Inferior parietal cortex (tissue), 1 donor: ENCODE results near the gene PHF19.

Experiments used
- DNase-seq: peaks from one replicate; pipeline ENCODE4 v3.0.0-alpha.2; 2016; ENCODE audit errors: extremely low spot score

PHF19 gene

GRCh38 chr9:120913647-120914264, 36.8 kb upstream of the PHF19 start:
- no peak for DNase-seq

GRCh38 chr9:120912958-120913646, 36.1 kb upstream of the PHF19 start:
- DNase-seq = no peak

GRCh38 chr9:120911295-120911837, 34.4 kb upstream of the PHF19 start:
- no peak for DNase-seq

DNA sequence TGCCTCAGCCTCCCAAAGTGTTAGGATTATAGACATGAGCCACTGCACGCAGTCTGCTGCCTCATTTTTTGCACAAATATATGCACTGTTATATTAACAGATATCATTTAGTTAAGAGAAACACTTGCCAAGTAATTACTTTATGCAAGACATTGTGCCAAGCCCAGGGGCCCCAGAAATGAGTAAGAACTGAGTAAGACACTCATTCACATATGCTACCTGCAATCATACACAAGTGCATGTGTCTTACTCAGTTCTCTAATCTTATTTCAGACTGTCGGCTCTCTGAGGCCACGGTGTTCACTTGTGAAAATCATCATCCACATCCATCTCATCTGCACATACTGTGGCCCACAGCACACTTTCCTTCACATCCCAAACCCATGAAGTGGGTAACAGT, 33.7 kb upstream of the PHF19 start:
- DNase-seq = no peak

DNA sequence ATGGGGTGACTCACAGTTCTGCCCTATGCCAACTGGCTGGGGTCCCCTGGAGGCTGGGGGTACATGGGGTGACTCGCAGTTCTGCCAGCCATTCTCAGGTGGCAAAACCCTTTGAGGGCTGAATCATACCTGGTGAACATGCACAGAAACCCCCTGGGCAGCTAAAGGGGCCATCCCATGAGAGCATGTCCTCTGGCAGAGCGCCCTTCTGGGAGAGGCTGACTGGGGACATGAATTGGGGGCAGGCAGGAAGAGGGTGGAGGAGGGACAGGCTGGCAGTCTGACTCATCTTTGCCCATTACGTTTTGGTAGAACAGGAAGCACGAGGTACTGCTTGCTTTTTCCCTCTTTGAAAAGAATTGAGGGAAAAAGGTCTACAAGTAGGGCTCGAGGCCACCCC, 32.9 kb upstream of the PHF19 start:
- no peak for DNase-seq

- DNase-seq = no peak
Measured at GRCh38 chr9:120905315-120906164, 28.6 kb upstream of the PHF19 start.

GRCh38 chr9:120904978-120905301, 28.0 kb upstream of the PHF19 start:
- DNase-seq = no peak

- no peak for DNase-seq
Measured at GRCh38 chr9:120904061-120904977, 27.3 kb upstream of the PHF19 start.

DNA sequence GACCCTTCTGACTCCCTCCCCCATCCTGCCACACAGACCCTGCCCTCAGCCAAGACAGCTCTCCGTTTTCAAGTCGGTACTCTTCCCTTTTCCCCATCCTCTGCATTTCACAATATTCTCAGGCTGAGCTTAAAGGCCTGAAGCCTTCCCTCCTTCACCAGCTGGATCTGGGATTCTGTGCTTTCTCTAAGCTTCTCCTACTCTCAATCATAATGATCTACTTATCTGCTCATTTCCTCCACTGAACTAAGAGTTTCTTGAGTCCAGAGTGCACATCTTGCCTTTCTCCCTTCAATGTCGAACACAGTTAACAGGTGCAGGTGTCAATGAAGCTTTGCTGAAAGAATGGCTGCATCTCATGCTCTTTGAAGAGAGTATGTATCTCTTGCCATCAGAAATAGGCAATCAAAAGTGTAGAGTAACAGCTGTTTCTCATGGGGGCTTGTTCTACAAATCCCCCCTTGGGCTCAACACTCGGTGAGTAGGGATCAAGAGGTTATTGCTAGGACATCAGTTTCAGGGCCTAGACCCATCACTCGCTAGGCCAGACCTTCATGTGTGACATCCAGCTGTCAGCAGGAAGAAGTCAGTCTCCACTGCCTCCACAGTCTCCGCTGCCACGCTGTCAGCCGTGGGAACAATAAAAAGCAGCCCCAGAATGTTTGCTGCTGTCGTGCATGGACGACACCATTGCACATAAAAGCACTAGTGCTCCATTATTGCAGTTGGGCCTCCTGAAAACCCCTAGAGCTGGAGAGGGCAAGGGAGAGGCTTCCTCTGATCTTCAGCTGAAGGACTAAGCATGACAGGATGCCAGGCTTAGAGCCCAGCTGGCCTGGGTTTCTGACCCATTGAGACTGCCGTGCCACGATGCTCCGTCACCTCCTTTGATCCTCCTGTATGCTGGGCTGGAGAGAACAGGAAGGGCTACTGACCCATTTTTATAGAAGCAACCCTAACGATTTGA, 25.9 kb upstream of the PHF19 start:
- no peak for DNase-seq

- DNase-seq = no peak
Measured at GRCh38 chr9:120901755-120902568, 25.0 kb upstream of the PHF19 start.

DNA sequence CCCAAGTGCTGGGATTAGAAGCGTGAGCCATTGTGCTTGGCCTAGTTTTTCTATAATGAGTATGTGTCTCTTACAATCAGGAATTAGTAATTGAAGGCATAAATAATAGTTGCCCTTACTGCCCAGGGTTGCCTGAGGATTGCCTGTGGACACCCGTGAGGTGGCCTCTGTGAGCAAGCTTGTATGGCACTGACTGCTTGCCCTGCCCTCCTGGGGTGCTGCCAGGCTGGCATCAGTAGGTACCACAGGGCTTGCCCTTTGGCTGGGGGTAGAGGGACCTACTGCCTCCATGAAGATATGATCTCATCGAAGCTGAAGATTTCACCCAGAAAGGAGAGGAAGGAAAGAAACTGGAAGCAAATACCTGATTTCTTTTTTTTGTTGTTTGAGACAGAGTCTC, 23.8 kb upstream of the PHF19 start:
- DNase-seq = no peak

GRCh38 chr9:120899490-120900068, 22.6 kb upstream of the PHF19 start:
- DNase-seq = no peak

DNA sequence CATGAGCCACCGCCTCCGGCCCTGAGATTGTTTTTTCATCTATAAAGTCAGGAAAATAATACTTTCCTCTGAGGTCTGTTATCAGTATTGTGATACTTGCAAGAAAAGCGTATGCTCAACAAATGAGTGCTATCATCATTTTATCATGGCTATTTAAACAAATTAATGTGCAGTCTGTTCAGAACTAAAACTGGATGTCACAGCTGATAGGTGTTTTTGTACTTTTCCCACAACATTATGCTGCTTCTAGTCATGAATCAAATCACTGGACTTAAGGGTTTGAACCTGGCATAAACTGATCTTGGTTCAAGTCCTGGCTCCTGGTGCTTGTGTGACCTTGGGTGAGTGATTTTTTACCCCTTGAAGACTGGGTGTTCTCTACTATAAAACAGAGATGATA, 21.4 kb upstream of the PHF19 start:
- no peak for DNase-seq

DNA sequence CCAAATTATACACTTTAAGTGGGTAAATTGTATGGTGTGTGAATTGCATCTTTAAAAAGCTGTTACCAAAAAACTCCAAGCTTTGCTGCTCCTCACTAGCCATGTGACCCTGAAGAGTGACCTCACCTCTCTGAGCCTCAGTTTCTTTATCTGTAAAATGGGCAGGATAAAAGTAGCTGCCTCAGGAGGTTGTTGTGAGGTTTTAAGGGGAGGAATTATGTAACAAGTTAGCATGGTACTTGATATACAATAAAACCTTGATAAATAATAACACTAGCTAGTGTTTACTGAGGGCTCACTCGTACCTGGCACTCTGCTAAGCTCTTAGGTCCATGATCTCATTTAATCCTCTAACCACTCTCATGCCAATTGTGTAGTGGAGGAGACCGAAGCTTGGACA, 19.0 kb upstream of the PHF19 start:
- DNase-seq = no peak

DNA sequence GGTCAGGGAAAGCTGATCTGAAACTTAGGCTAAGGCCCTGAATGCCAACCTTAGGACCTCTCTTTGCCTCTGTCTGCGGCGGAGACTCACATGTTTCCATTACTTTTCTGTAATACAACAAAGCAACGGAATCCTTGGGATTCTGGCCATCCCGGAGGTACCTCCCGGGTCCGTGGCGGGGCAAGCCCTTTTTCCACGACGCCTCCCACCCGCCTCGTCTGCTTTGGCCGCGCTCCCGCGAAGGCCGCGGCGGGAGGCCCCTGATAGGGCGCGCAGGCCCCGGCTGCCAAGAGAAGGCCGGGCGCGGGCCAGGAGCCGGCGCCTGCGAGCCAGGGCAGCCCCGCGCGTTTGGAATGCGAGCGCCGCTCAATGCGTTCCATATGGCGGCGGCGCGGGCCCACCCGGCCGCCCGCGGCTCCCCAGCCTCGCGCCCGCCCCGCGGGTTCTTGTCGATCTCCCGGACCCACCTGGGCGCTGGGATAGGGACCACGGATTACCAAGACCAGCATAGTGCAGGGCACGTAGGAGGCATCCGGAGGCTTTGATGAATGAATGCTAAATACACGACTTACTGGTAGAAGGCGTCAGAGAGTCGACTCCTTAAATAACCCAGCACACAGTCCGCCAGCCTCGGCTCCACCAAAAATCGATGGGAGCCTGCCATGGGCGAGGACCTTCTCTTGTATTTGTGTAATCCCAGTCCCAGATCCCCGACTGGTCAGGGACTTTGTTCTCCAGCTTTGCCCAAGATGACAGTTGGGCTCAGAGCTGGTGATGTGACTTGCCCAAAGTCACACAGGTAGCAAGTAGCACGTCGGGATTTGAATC, 17.5 kb upstream of the PHF19 start:
- no peak for DNase-seq

DNA sequence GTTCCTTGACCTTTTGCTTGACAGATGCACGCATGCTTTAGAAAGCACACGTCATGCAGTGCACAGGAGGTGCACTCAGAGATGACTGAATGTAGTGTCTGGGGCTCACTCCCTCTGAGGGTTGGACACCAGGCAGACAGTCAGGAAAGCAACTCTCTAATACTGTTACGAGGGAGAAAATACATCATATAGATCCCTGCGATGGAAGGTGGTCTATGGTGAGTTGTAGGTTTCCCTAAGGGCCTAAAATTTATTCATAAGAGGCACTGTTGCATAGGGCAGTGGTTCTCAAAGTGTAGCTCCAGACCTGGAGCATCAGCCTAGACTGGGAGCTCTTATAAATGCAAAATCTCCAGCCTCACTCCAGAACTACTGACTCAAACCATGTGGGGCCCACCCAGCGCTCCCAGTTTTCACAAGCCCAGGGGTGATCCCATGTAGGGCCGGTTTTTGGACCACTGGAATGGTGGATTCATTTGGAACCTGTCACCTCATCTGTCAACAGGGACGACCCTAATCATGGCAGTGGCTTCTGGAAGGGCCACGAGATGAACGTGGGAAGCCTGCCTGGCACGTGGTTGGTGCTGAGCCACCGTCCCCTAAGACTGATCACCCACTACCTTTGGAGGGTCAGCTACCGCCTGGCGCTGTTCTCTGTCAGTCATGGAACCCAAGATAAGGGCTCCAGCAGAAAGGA, 16.8 kb upstream of the PHF19 start:
- DNase-seq = no peak

DNA sequence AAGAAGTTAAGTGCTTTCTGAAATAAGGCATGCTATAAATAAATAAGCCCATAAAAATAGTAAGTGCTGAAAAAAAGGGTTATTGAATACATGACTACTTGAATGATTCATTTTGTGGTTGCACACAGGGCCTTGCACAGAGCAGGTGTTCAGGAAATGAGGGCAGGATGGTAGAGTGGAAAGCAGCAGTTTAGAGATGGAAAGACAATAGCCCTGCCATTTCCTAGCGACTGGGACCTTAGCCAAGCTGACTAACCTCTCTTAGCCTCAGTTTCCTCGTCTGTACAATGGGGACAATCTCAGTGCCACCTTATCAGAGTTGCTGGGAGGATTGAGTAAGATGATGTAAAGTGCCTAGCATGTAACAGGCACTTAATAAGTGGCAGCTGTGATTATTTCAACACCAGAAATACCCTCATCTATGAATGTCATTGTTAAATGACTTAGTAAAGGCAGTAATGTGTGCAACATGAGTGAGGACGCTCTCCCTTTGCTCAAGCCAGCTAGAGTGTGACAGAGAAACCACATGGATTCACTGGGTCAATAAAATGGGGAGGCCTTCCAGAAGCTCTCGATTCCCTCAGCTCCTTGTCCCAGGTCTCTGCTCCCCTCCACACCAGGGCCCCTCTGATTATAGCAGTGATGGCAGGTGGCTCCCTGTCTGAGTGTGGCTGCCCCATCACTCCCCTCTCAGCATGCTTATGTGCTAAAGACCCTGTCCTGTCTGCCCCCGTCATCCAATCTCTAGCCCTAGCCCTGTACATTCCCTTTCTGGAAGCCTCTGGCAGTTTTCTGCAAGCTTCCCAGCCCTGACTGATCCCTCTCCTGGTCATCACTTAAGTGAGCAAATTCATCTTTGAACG, 16.0 kb upstream of the PHF19 start:
- no peak for DNase-seq
